Endodermal cell (in vitro differentiated cells): ENCODE data around the gene PCSK9. TPM values are rescaled to one million over a fixed set of nuclear protein-coding genes. Genes with fewer than 3 reads are reported as not detected.

Experiments used
- DNase-seq: peaks from one replicate; pipeline ENCODE4 v3.0.0-alpha.2; 2017
- H3K27ac ChIP-seq: 2 replicates; pipeline ENCODE4 v1.5.1; 2013; ENCODE audit warnings: mild to moderate bottlenecking, low read depth, low read length, moderate library complexity
- H3K27me3 ChIP-seq: 2 replicates; pipeline ENCODE4 v1.6.1; 2013; ENCODE audit warnings: mild to moderate bottlenecking, low read length, moderate library complexity; ENCODE audit not compliant: insufficient read depth, control insufficient read depth, poor library complexity, severe bottlenecking
- H3K36me3 ChIP-seq: 2 replicates; pipeline ENCODE4 v1.7.0; 2013; ENCODE audit warnings: mild to moderate bottlenecking, low read length, moderate library complexity; ENCODE audit not compliant: control insufficient read depth, insufficient read depth
- H3K4me1 ChIP-seq: one replicate; pipeline ENCODE4 v1.7.0; 2013; ENCODE audit warnings: low read length; ENCODE audit not compliant: control insufficient read depth, insufficient read depth
- H3K4me3 ChIP-seq: 2 replicates; pipeline ENCODE4 v1.5.1; 2013; ENCODE audit warnings: mild to moderate bottlenecking, low read length, moderate library complexity
- H3K9ac ChIP-seq: 2 replicates; pipeline ENCODE4 v1.6.1; 2013; ENCODE audit warnings: mild to moderate bottlenecking, low read length, moderate library complexity; ENCODE audit not compliant: poor library complexity, severe bottlenecking; ENCODE audit errors: extremely low read depth
- H3K9me3 ChIP-seq: 2 replicates; pipeline ENCODE4 v1.6.1; 2013; ENCODE audit warnings: mild to moderate bottlenecking, low read length, moderate library complexity; ENCODE audit not compliant: control insufficient read depth
- H3K27ac Mint-ChIP-seq: 2 replicates; pipeline ENCODE4 v1.8.0; 2020; ENCODE audit warnings: mixed read lengths
- H3K27me3 Mint-ChIP-seq: 2 replicates; pipeline ENCODE4 v1.8.0; 2021; ENCODE audit warnings: mild to moderate bottlenecking, mixed read lengths; ENCODE audit not compliant: insufficient read depth
- H3K36me3 Mint-ChIP-seq: 2 replicates; pipeline ENCODE4 v1.8.0; 2020; ENCODE audit warnings: low read depth, mixed read lengths
- H3K4me1 Mint-ChIP-seq: 2 replicates; pipeline ENCODE4 v1.8.0; 2020; ENCODE audit warnings: mixed read lengths
- H3K4me3 Mint-ChIP-seq: 2 replicates; pipeline ENCODE4 v1.8.0; 2020; ENCODE audit warnings: mild to moderate bottlenecking, moderate library complexity, mixed read lengths
- H3K9me3 Mint-ChIP-seq: 2 replicates; pipeline ENCODE4 v1.8.0; 2020; ENCODE audit warnings: mild to moderate bottlenecking, mixed read lengths
- WGBS, 2 experiments: methylation state at CpG; one replicate each; pipeline versions ENCODE4 v1.1.5 to v1.1.7; 2013; ENCODE audit warnings: missing lambda C conversion rate in 2 of 2, mixed read lengths in 1 of 2; ENCODE audit not compliant: insufficient coverage in 1 of 2, insufficient read length in 1 of 2; 5-methylcytosine and 5-hydroxymethylcytosine counted together
- total RNA-seq, 2 donors: library from RNA; stranded (reverse); fragmentation: NEBNext Ultra II Directional in 1 of 2; extraction: Animal tissue kit (Norgen Biotek cat#: 25700) in 1 of 2; gene quantifications; 2 replicates in 1 of 2; 3 replicates in 1 of 2; pipeline ENCODE4 v1.2.1, GENCODE V29; 2021
- TF ChIP-seq, protein P1 (sequence below): fragments of 200-600 bp; sonication (generic); conservative IDR thresholded peaks from 2 replicates; pipeline ENCODE4 v1.5.0; 2021; ENCODE audit warnings: antibody characterized with exemption, mild to moderate bottlenecking

Gene PCSK9
- total RNA-seq, 2 donors from 2014 or later, result 26.1 to 59.9 TPM

DNA sequence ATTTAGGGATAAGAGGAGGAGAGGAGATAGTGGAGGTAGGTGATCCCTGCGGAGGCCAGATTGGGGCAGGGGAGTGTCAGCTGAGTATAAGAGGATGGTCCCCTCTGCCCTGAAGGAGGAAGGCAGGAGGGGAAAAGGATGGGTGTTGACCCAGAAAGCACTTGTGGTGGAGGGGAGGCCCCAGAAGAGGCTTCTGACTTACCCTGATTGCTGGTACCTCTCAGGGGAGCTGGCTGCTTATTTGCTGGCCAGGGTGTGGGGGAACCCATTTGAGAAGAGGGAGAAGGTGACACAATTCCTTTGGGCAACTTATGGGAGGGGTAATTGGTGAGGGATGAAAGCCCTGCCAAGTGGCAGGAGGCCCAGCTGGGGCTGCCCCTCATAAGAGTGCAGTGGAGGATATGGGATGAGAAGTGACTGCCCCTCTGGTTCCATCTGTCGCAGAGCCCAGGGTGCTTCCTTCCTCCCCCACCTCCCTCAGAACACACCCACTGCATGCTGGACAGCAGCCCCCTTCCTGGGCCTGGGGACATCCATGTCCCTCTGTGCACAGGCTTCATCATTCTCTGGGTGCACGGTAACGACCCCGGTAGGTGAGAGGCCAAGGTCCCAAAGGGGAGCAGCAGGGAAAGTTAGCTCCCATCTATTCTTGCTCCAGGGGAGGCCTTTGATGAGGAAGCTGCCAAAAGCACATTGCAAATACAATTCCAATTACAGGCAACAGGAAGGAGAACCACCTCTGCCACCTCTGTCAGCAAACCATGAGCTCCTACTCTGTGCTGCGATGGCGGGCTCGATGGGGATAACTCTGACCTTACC lies 1.4 kb upstream of the PCSK9 start:
- Mint-ChIP-seq H3K27me3 (peaks cover 49% of the 10 kb centered on the region), H3K27ac (no peak overlapping the region), H3K36me3 (peaks cover 12% of the 10 kb centered on the region), H3K9me3 (peaks cover under 1% of the 10 kb centered on the region), H3K4me3 (no peak overlapping the region), H3K4me1 (peaks cover 56% of the 10 kb centered on the region)
- Histone ChIP-seq H3K4me1 (peaks cover 17% of the 10 kb centered on the region), H3K9me3 (no peaks in the 10 kb centered on the region), H3K4me3 (no peak overlapping the region), H3K9ac (no peak overlapping the region), H3K36me3 (no peaks in the 10 kb centered on the region), H3K27me3 (peaks cover 40% of the 10 kb centered on the region), H3K27ac (no peak overlapping the region)
- no peak for DNase-seq
- 92 to 94% methylated on average over 4 to 8 of the region's 8 CpGs for WGBS, 2 experiments
- TF ChIP-seq, protein P1, sequence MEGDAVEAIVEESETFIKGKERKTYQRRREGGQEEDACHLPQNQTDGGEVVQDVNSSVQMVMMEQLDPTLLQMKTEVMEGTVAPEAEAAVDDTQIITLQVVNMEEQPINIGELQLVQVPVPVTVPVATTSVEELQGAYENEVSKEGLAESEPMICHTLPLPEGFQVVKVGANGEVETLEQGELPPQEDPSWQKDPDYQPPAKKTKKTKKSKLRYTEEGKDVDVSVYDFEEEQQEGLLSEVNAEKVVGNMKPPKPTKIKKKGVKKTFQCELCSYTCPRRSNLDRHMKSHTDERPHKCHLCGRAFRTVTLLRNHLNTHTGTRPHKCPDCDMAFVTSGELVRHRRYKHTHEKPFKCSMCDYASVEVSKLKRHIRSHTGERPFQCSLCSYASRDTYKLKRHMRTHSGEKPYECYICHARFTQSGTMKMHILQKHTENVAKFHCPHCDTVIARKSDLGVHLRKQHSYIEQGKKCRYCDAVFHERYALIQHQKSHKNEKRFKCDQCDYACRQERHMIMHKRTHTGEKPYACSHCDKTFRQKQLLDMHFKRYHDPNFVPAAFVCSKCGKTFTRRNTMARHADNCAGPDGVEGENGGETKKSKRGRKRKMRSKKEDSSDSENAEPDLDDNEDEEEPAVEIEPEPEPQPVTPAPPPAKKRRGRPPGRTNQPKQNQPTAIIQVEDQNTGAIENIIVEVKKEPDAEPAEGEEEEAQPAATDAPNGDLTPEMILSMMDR, result no peak

DNA sequence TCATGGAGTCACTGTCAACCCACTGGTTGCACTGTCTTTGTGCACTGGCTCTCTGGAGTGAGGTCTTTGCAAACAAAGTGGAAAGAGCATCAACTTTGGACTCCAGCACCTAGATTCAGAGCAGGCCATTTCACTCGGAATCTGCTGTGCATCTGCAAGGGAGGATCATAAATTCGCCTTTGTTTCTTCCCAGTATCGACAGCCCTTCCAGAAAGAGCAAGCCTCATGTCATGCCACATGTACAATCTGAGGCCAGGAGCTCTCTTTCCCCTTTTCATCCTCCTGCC lies 853 bp upstream of the PCSK9 start:
- TF ChIP-seq, protein P1, result no peak
- H3K36me3 ChIP-seq, result no peaks in the 10 kb centered on the region
- H3K27ac ChIP-seq, result no peak overlapping the region
- no peak for DNase-seq
- no peak overlapping the region for H3K4me3 ChIP-seq
- H3K27me3 ChIP-seq, result peaks cover 40% of the 10 kb centered on the region
- H3K4me1 ChIP-seq, result peaks cover 17% of the 10 kb centered on the region
- H3K4me3 Mint-ChIP-seq, result no peak overlapping the region
- no peak overlapping the region for H3K9ac ChIP-seq
- H3K4me1 Mint-ChIP-seq, result peaks cover 51% of the 10 kb centered on the region
- WGBS, 2 experiments, result 92% methylated on average over 3 of the region's 3 CpGs
- H3K9me3 ChIP-seq, result no peaks in the 10 kb centered on the region
- peaks cover 12% of the 10 kb centered on the region for H3K36me3 Mint-ChIP-seq
- peaks cover 49% of the 10 kb centered on the region for H3K27me3 Mint-ChIP-seq
- no peaks in the 10 kb centered on the region for H3K9me3 Mint-ChIP-seq
- H3K27ac Mint-ChIP-seq, result no peak overlapping the region

DNA sequence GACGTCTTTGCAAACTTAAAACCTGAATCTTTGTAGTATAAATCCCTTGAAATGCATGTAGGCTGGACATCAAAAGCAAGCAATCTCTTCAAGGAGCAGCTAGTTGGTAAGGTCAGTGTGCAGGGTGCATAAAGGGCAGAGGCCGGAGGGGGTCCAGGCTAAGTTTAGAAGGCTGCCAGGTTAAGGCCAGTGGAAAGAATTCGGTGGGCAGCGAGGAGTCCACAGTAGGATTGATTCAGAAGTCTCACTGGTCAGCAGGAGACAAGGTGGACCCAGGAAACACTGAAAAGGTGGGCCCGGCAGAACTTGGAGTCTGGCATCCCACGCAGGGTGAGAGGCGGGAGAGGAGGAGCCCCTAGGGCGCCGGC lies 390 bp upstream of the PCSK9 start:
- Histone ChIP-seq H3K4me3 (peak overlapping the region; percentile 72), H3K27ac (no peak overlapping the region), H3K27me3 (peaks cover 40% of the 10 kb centered on the region)

More for the DNA sequence above, 390 bp upstream of the PCSK9 start:
- H3K36me3 Mint-ChIP-seq, result peaks cover 17% of the 10 kb centered on the region
- Histone ChIP-seq H3K9ac (no peak overlapping the region), H3K4me1 (peaks cover 17% of the 10 kb centered on the region), H3K9me3 (no peaks in the 10 kb centered on the region), H3K36me3 (no peaks in the 10 kb centered on the region)
- DNase-seq, result no peak
- peak overlapping the region; percentile 77 for H3K4me3 Mint-ChIP-seq
- H3K27me3 Mint-ChIP-seq, result peaks cover 49% of the 10 kb centered on the region
- no peaks in the 10 kb centered on the region for H3K9me3 Mint-ChIP-seq
- WGBS, 2 experiments, result 58 to 64% methylated on average over 6 to 9 of the region's 9 CpGs
- H3K4me1 Mint-ChIP-seq, result peaks cover 51% of the 10 kb centered on the region
- H3K27ac Mint-ChIP-seq, result peak overlapping the region; percentile 90
- TF ChIP-seq, protein P1, result no peak
